Stomach (tissue), 4 donors: ENCODE data around the gene RAP1B.

Source experiments
- CTCF ChIP-seq, 7 experiments: fragments of 450-650 bp in 4 of 7; fragments of 200-600 bp in 3 of 7; sonication (generic) in 3 of 7; IDR thresholded peaks; one replicate each; pipeline ENCODE4 v1.5.1; 2016 to 2019; ENCODE audit warnings: antibody characterized with exemption in 7 of 7, control low read depth in 2 of 7, mild to moderate bottlenecking in 1 of 7
- POLR2A ChIP-seq, 4 donors: fragments of 450-650 bp; IDR thresholded peaks; one replicate each; pipeline ENCODE4 v1.6.1; 2016; ENCODE audit warnings: antibody characterized with exemption in 4 of 4, control low read depth in 2 of 4, mild to moderate bottlenecking in 1 of 4, moderate library complexity in 1 of 4

DNA sequence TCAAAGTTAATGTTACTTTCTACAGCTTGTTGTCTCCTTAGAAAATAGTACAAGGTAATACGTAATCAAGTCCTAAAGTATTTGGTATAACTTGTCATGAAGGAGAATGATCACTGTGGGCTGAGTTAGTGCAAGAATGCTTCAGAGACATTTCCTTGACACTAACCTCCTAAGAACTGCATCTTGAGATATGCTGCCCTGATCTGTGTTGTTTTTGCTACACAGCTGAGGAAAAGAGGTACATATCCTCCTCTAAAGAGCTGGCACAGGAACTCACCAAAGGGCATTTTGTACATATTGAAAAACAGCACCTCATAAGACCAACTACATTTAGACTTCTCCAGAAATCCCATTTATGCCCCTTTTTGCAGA lies 28.7 kb downstream of the RAP1B start:
- no peak for TF ChIP-seq CTCF (IDR thresholded peaks at IDR 0.05)
- TF ChIP-seq POLR2A (IDR thresholded peaks at IDR 0.05) = no peak
